Femur (tissue), 1 donor: ENCODE measurements around the gene POR.

ENCODE experiments used
- DNase-seq: peaks from one replicate; pipeline ENCODE4 v3.0.0-alpha.2; 2017

POR gene

DNA sequence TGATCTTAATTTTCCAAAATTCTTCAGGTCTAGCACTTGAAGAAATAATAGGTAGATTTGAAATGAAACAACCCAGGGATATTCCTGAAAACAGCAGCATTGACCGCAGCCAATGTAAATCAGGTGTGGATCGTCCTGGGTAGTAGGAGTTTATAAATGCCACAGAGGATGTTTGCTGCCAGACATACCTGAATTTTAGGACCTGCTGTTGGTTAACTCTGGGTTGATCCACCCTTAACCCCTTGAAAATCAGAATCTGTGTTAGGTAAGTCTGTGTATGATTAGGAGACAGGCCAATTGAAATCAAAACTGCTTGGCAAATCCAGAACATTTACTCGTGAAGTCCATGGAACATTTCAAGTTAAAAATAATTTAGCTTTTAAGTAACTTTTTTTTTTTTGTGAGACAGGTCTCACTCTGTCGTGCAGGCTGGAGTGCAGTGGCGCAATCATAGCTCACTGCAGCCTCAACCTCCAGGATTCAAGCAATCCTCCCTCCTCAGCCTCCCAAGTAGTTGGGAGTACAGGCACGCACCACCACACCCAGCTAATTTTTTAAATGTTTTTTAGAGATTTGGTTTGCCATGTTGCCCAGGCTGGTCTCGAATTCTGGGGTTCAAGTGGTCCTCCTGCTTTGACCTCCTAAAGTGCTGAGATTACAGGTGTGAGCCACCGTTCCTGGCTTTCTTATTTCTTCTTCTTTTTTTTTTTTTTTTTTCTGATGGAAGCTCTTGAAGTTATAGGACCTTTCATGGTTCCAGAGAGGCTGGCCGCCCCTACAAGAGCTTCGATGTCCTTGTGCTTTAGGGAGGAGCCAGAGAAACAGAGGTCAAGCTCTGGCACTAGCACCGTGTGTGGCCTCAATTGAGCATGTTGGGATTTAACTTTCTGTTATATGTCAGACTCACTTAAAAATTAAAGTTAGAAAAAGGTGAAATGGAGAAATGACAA lies 2.0 kb downstream of the POR start:
- DNase-seq: no peak

DNA sequence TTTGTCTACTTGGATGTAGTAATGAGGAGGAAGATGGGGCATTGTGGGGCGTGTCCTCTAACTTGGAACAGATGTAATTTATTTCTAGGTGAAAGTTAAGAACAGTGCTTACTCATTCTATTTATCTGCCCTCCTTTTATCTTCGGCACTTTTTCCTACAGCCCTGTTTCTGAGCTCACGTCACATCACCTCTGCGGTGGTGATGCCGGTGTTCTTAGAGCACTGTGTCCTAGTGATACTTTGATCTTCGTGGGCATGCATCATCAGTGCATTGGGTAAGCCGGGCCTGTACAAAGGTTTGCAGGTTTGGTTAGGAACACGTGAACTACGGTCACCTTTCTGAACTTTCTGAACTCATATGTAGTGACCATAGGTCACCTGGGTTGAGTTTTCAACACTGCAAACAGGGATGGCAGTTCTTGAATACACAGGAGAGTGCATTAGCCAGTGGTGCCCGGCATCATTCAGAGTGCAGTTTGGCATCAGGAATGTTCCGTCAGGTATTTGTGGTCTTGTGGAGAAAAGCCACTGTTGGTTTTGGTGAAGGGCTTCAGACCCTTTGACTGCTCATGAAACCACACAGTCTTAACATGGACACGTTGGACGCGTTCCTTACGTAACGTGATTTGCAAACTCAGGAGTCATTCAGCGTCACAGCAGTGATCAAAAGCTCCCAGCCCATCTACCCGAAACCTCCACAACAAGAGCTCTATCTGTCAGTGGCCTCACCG lies 5.6 kb downstream of the POR start:
- DNase-seq: no peak

DNA sequence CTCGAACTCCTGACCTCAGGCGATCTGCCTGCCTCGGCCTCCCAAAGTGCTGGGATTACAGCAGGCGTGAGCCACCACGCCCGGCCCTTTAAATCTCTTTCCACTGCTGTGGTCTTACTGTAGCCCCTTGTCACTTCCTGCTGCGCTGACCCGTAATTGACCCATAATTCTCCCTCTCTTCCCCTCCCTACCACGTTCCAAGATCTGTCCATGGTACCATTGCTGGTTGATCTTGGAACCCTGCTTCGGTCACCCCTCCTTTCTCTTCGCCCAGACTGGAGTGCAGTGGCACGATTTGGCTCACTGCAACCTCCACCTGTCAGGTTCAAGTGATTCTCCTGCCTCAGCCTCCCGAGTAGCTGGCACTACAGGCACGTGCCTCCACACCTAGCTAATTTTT lies 6.5 kb downstream of the POR start:
- no peak for DNase-seq

DNA sequence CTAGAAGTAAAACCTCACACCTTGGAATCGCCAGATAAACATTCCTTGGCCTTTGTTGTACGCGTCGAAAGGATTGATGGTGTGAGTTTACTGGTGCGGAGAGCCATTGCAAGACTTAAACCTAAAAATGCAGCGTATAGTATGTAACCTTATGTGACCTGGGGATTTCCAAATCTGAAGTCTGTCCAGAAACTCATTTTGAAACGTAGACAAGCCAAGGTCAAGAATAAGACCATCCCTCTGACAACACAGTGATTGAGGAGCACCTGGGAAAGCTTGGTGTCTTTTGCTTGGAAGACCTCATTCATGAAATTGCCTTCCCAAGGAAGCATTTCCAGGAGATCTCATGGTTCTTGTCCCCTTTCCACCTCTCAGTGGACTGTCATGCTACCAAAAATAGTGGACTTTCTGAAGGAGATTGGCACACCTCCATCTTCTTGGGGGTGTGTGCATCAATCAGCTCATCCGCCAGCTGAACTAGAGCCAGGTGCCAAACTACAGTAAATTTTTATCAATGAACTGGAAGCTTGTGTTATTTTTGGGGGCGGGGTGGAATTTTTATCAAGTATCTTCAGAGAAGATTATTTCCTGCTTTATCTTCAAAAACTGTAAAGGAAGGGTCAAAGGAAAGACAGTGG lies 8.1 kb downstream of the POR start:
- no peak for DNase-seq

DNA sequence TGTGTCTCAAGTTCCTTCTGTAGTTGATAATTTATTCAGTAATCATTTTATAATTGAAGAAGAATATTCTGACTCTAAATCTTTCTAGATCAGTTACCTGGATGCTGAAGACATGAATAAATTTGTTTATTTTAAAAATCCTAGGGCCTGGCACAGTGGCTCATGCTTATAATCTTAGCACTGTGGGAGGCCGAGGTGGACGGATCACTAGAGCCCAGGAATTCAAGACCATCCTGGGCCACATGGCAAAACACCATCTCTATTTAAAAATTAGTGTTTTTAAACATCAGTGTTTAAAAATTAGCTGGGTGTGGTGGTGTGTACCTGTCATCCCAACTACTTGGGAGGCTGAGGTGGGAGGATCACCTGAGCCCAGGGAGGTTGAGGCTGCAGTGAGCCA lies 9.3 kb downstream of the POR start:
- no peak for DNase-seq

DNA sequence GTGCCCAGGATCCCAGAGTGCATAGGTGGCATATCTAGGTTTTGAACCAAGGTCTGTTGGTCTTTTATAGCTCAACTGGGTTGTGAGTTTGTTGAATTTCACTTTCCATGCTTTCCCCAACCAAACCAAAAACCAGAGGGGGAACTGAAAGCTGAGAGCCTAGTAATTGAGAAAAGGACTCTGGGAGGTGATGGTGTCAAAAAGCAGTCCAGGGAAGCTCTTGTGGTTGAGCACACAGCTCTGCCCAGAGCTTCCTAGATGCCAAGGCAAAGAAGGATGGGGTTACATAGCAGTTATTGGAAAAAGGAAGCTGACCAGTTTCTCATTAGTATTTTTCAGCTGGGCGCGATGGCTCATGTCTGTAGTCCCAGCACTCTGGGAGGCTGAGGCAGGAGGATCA lies 9.9 kb downstream of the POR start:
- no peak for DNase-seq

DNA sequence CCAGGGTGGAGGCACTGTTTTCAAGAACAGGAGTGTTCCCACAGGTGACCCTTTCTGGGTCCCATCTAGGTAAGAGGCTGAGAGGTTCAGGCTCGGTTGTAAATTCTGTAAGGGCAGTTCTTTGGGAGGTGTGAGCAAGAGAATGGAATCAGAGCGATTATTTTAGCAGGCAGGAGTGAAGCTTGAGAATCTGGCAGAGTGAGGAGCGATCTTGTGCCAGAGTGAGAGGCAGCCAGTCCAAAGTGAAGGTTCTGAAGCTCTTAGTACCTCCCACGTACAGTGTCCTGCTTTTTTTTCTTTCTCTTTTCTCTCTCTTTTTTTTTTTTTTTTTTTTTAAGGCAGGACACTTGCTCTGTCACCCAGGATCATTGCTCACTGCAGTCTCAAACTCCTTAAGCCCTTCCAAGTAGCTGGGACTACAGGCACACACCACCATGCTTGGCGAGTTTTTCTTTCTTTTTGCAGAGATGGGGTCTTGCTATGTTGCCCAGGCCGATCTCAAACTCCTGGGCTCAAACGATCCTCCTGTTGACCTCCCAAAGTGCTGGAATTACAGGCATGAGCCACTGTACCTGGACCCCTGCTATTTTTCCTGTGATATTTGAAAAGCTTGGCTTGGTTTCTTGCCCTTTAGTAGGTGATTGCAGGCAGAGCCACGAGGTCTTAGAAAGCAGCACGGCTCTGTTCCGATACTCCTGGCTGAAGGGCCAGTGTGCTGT lies 10.9 kb downstream of the POR start:
- peak; percentile 35 for DNase-seq

DNA sequence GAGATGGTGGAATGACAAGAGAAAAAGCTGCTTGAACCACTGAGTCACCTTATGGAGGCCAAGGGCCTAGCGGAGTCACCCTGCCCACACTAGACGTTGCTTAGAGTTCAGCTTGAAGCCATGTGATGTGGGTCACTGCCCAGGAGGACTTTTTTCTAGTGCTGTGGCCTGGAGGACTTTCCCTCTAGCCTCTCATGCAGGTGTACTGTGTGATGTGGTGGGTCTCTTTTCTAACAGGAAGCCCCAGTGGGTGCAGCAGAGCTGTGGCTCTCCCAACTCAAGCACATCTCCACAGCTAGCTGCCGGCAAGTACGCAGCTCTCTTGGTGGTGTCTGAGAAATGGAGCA lies 13.6 kb downstream of the POR start:
- no peak for DNase-seq

DNA sequence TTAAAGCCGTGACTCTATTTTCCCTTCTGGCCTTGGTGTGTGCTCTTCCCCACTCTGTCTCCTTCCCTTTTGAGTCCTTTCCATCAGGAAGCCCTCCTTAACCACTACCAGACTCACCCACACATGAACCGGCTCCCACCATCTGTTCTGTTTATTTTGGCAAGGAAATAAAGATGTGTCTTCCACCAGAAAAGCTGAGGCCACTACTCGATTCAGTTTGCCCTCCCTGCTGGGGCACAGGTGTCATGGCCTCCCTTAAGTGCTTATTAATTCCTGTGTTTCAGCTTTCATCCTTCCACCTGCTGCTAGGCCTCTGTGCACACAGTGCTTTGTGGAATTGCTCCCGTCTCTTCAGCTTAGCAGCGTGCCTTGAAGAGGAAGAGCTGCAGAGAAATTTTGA lies 16.7 kb downstream of the POR start:
- DNase-seq: no peak

- peak; percentile 54 for DNase-seq
Observed at GRCh38 chr7:75937958-75938786, 23.2 kb downstream of the POR start.

- no peak for DNase-seq
Observed at GRCh38 chr7:75938921-75939320, 24.0 kb downstream of the POR start.

DNA sequence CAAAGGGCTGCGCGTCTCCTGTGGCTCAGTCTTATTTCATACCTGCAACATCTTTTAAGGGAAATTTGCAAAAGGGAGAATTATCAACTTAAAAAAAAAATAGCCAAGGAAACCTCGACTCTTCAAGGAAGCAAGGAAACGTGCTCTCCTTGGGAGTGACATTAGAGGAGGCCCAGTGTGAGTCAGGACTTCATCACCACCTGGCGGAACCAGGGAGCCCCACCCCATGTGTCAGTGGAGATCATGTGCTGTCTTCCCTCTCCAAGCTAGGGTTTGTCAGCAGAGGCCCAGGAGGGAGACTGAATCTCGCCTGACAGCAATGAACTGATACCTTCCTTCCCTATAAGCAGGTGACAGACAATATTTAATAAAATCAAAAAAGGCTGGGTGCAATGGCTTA lies 28.9 kb downstream of the POR start:
- no peak for DNase-seq

DNA sequence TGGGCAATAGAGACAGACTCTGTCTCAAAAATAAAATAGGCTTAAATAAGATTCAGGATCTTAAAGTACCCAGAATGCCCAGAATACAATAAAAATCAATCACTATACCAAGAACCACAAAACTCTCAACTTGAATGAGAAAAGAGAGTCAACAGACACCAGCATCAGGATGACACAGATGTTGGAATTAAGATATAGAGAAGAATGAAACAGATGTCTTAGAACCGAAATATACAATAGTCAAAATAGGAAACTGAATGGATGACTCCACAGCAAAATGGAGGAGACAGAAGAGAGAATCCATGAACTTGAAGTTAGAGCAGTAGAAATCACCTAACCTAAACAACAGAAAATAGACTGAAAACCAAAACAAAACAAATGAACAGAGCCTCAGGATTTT lies 29.6 kb downstream of the POR start:
- DNase-seq: no peak

DNA sequence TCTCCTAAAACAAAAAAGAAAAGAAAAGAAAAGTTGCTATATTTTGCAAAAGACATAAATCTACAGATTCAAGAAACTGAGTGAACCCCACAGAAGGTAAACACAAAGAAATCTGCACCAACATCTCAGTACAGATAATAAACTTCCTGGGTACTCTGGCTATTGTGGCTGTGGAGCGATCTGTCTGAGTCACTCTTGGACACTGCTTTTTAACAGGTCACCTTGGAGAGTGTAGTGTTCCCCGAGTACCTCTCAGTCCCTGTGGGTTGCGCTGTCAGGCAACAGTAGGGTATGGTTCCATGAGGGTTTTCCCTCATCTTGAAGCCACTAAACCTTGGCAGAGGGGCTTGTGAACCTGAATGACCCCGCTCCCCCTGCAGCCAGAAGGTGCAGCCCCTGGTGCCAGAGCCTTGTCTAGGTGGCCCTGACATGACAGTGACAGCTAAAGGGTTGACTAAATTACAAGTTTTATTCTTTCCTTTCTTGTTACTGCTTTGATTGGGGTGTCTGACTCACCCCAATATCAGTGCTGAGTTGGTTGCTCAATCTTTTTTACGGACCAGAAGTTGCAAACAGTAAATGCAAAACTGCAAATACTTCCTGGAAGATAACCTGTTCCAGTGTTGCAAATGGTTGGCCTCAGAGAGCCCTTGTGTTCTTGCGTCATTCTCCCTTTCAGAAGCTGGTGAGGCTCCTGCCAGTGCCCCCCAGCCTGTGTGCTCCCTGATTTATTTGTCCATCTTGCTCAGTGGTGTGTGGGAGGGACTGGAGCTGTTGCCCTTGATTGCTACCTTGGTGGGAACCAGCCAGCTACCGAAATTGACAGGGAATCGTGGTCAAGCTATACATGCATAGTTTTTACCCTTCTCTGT lies 30.6 kb downstream of the POR start:
- no peak for DNase-seq

GRCh38 chr7:75946207-75946855 lies 31.4 kb downstream of the POR start:
- no peak for DNase-seq

DNA sequence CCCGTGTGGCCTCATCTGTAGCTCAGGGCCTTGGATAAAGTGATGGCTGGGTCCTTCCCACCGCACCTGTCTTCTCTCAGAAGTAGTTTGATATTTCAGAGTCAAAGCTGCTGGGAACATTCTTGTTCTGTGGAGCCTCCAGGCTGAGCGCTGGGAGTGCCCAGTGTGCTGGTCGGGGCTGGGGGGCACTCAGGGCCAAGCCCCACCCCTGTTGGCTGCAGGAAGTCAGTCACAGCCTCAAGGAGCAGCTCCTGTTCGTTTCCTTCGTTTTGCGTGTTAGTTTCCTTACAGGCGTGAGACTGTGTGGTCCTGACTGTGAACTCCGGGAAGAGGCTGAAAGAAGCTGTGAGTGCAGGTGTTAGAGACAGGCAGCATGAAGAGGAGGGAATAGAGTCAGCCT lies 33.2 kb downstream of the POR start:
- DNase-seq: no peak

GRCh38 chr7:75950111-75950681 lies 35.2 kb downstream of the POR start:
- no peak for DNase-seq

- DNase-seq: no peak
Observed at GRCh38 chr7:75951506-75951905, 36.6 kb downstream of the POR start.

- no peak for DNase-seq
Observed at GRCh38 chr7:75953431-75953830, 38.5 kb downstream of the POR start.

GRCh38 chr7:75953931-75954330 lies 39.0 kb downstream of the POR start:
- no peak for DNase-seq
